GM21526 (cell line): ENCODE measurements around the gene SF3B2.
"Not testable (repeated sequence)": the region's sequence is repeated elsewhere in the genome, so short reads cannot be mapped to it uniquely, and the experiment has no call there.

ENCODE experiments used
- ATAC-seq: cut with Tn5 transposase; IDR thresholded peaks from one replicate; pipeline ENCODE4 v1.9.1; 2021; ENCODE audit warnings: moderate library complexity; ENCODE audit not compliant: unreplicated experiment, low FRiP score

SF3B2 gene

GRCh38 chr11:66106786-66107599 lies 54.8 kb downstream of the SF3B2 start:
- ATAC-seq, result no peak

GRCh38 chr11:66107600-66108510 lies 55.7 kb downstream of the SF3B2 start:
- ATAC-seq, result no peak

GRCh38 chr11:66109294-66109693 lies 57.1 kb downstream of the SF3B2 start:
- ATAC-seq, result no peak

GRCh38 chr11:66111158-66111557 lies 59.0 kb downstream of the SF3B2 start:
- no peak for ATAC-seq

- no peak for ATAC-seq
Measured at GRCh38 chr11:66112041-66112491, 59.9 kb downstream of the SF3B2 start.

- ATAC-seq, result no peak
Measured at GRCh38 chr11:66112601-66113499, 60.7 kb downstream of the SF3B2 start.

- not testable (repeated sequence) for ATAC-seq
Measured at GRCh38 chr11:66114957-66115356, 62.8 kb downstream of the SF3B2 start.

GRCh38 chr11:66115638-66116301 lies 63.6 kb downstream of the SF3B2 start:
- peak; percentile 44 for ATAC-seq

GRCh38 chr11:66116576-66117361 lies 64.6 kb downstream of the SF3B2 start:
- ATAC-seq, result no peak

GRCh38 chr11:66118847-66119246 lies 66.7 kb downstream of the SF3B2 start:
- ATAC-seq, result no peak
